GM10248 (cell line): ENCODE measurements around the gene CDKAL1.

ENCODE experiments used
- CTCF ChIA-PET: fragments of 300-600 bp; sonication (Branson Sonifier 250); formaldehyde crosslinking; extraction: SDS; loops from one replicate; lab custom pipeline; 2021; ENCODE audit warnings: antibody characterized with exemption; lab: Yijun Ruan, JAX
- POLR2A ChIA-PET: fragments of 350-650 bp; sonication (Branson Sonifier 250); formaldehyde crosslinking; extraction: SDS; loops from one replicate; lab custom pipeline; 2020; ENCODE audit warnings: antibody characterized with exemption; lab: Yijun Ruan, JAX
- DNase-seq: peaks from one replicate; pipeline ENCODE4 v3.0.0; 2012; ENCODE audit errors: extremely low spot score
- TF ChIP-seq, protein P1 (sequence below): IDR thresholded peaks from 2 replicates; pipeline ENCODE4 v1.5.1; 2012; ENCODE audit warnings: mild to moderate bottlenecking, low read depth; ENCODE audit errors: extremely low read depth, missing control alignments, control extremely low read depth

Gene CDKAL1

DNA sequence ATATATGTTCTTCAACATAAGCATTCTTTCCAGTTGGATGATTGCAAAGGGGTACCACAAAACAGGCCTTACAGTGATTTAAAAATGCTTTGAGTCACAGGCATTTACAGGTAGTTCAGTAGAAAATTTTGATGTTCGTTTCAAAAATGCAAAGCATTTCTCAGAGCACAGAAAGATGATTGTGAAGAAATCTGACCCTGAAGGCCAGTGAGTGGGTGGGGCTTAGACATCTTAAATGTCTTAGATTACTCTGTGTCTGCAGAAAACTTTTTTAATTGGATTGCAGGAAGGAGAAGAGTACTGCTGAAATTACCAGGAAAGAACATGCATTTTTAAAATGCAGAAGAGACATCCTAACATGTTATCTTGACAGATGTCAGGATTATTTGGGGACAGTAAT lies 268.3 kb downstream of the CDKAL1 start:
- POLR2A ChIA-PET: no interaction called here
- CTCF ChIA-PET: no interaction called here
- no peak for DNase-seq
- TF ChIP-seq, protein P1, sequence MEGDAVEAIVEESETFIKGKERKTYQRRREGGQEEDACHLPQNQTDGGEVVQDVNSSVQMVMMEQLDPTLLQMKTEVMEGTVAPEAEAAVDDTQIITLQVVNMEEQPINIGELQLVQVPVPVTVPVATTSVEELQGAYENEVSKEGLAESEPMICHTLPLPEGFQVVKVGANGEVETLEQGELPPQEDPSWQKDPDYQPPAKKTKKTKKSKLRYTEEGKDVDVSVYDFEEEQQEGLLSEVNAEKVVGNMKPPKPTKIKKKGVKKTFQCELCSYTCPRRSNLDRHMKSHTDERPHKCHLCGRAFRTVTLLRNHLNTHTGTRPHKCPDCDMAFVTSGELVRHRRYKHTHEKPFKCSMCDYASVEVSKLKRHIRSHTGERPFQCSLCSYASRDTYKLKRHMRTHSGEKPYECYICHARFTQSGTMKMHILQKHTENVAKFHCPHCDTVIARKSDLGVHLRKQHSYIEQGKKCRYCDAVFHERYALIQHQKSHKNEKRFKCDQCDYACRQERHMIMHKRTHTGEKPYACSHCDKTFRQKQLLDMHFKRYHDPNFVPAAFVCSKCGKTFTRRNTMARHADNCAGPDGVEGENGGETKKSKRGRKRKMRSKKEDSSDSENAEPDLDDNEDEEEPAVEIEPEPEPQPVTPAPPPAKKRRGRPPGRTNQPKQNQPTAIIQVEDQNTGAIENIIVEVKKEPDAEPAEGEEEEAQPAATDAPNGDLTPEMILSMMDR: no peak

DNA sequence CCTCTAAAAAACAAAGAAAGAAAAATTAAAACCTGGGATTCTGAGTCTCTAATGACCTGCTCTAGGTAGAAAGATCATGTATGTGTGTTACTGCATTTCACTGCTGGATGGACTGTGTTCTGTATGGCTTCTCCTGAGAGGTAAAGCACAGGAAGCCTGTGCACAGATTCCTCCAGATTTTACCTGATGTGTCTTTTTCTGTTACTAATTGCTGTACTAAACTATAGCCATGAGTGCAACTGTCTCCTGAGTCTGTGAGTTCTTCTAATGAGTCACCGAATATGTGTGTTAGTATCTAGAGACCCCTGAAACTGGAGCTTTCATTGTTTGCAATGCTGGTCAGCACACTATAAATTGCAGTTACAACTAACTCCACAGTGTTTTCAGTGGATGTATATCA lies 270.8 kb downstream of the CDKAL1 start:
- ChIA-PET POLR2A (no interaction called here), CTCF (interaction anchor here (4.2 kb wide), 1 partner anchor 11 kb away, joined by 12 read pairs; no protein-coding TSS in a partner anchor)
- TF ChIP-seq, protein P1: no peak
- DNase-seq: no peak

DNA sequence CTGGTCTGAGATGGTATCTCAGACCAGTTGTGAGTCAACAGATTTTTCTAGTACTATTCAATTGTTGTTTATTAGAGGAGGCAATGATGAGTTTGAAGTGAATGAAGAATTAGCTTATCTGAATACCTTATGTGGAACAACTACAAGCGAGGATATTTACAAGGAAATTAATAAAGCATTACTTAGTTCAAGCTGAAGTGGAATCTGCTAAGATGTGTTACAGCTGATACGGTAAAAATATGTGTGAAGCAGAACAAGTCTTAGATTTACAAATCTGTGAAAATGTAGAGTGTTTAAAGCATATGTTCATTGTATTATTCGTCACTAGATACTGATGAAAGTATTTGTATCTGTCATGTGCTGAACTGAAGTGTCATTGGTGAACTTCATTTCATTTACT lies 272.4 kb downstream of the CDKAL1 start:
- CTCF ChIA-PET: interaction anchor here (4.2 kb wide), 1 partner anchor 9 kb away, joined by 12 read pairs; no protein-coding TSS in a partner anchor
- TF ChIP-seq, protein P1: no peak
- no peak for DNase-seq
- POLR2A ChIA-PET: no interaction called here

DNA sequence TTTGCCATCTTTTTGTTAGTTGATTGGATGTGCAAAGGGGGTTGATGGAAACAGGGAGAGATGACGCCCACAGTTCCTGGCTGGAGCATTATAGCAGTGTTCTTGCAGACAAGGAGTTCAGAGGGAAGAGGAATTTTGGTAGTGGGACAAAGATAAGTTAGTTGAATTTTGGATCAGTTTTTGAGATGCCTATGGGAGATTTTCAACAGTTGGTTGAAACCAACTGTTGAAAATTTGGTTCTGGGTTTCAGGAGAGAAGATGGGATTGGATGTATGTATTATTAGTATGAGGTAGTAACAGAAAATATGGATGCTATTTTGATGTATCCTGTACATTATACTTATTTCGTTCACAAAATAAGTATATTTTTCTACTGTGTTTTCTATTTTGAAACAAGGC lies 274.2 kb downstream of the CDKAL1 start:
- DNase-seq: no peak
- POLR2A ChIA-PET: no interaction called here
- CTCF ChIA-PET: interaction anchor here (4.2 kb wide), 1 partner anchor 8 kb away, joined by 12 read pairs; no protein-coding TSS in a partner anchor
- TF ChIP-seq, protein P1: no peak

DNA sequence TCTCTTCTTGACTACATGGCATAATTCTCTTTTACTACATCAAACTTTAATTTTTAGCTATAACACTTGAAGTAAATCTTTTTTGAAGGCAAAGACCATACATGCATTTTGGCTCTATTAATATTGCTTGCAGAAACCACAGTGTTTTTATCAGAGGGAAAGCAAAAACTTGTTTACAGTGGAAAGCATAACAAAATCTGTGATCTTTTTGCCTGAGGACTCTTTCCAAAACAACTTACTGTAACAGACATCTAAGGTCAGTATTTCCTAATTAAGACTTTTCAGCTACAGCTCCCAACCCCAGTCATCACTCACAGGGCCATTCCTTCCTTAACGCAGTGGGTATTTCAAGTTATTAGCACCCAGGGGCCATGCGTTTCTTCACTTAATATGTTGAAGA lies 274.7 kb downstream of the CDKAL1 start:
- no peak for DNase-seq
- TF ChIP-seq, protein P1: no peak
- ChIA-PET POLR2A (no interaction called here), CTCF (no interaction called here)

DNA sequence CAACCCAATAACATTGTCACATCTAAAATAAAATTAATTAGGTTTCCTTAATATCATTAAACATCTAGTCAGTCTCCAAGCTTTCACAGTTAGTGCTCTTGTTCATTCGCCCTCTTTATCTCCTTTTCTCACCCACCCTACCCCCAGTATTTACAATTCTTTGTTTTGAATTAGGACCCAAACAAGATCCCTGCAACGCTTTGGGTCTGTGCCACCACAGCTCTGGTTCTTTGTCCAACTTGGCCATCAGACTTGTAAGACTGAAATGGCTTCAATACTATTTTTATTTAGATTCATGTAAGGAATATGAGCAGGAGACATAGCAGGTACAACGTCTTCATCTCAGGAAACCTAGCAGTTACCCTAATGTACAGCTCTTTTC lies 276.5 kb downstream of the CDKAL1 start:
- TF ChIP-seq, protein P1: no peak
- ChIA-PET CTCF (no interaction called here), POLR2A (no interaction called here)
- DNase-seq: no peak
